Activated T-helper 17 cell treated with anti-CD3 and anti-CD28 coated beads, Interleukin-2, amount 50 U/mL, for 72 hours (primary cell): Measurements from ENCODE around the gene ABLIM2. TPM values are rescaled to one million over a fixed set of nuclear protein-coding genes. Genes with fewer than 3 reads are reported as not detected.

Source experiments
- ATAC-seq: fragments of 150-1000 bp; cut with Tn5 transposase; replicated peaks from 2 replicates; pipeline ENCODE4 v1.10.0; 2021; ENCODE audit warnings: mild to moderate bottlenecking, moderate library complexity
- H3K27ac Mint-ChIP-seq: one replicate; pipeline ENCODE4 v1.8.0; 2022; ENCODE audit warnings: mixed read lengths
- H3K27me3 Mint-ChIP-seq: one replicate; pipeline ENCODE4 v1.8.0; 2022; ENCODE audit warnings: mixed read lengths
- H3K36me3 Mint-ChIP-seq: one replicate; pipeline ENCODE4 v1.8.0; 2022; ENCODE audit warnings: low read depth, mild to moderate bottlenecking, mixed read lengths
- H3K4me1 Mint-ChIP-seq: one replicate; pipeline ENCODE4 v1.8.0; 2022; ENCODE audit warnings: mixed read lengths
- H3K4me3 Mint-ChIP-seq: one replicate; pipeline ENCODE4 v1.8.0; 2022; ENCODE audit warnings: mild to moderate bottlenecking, mixed read lengths
- H3K9me3 Mint-ChIP-seq: one replicate; pipeline ENCODE4 v1.8.0; 2022; ENCODE audit warnings: mixed read lengths
- total RNA-seq, 2 donors: library from RNA; stranded (reverse); gene quantifications; one replicate each; pipeline ENCODE4 v1.2.3, GENCODE V29; 2022

ABLIM2 gene
- total RNA-seq, 2 donors from 2014 or later: 0.53 to 0.82 TPM

DNA sequence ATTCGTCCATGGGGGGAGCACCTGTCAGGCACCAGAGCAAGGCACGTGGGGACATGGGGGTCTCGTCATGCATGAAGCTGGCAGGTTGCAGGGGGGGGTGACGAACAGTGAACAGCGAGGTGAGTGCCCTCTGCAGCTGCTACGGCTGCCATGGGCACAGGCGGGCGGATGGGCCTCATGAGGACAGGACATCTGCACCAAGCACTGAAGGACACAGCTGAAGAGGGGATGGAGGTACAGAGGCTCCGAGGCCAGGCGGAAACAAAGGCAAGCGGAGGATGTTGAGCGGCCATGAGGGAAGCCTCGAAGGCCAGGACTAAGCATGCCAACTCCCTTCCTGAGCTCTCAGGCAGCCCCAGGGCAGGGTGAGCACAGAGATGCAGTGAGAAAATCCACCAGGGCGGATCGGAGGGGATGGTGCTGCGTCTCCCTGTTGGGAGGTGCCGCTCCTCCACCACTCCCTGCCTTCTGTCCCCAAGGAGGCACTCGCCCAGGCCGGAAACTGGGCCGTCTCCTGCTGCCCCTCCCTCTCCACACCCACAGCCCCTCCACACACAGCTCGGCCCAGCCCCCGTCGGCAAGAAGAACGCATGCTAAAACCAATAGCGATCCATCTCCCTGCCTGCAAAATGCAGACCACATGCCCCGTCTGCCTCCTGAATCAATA lies 24.6 kb downstream of the ABLIM2 start:
- Mint-ChIP-seq H3K27me3 (no peaks in the 10 kb centered on the region), H3K9me3 (no peaks in the 10 kb centered on the region), H3K36me3 (no peaks in the 10 kb centered on the region), H3K4me3 (no peak overlapping the region), H3K4me1 (no peaks in the 10 kb centered on the region), H3K27ac (no peak overlapping the region)
- no peak for ATAC-seq

- Mint-ChIP-seq H3K27me3 (no peaks in the 10 kb centered on the region), H3K4me1 (no peaks in the 10 kb centered on the region), H3K9me3 (no peaks in the 10 kb centered on the region), H3K4me3 (no peak overlapping the region), H3K36me3 (no peaks in the 10 kb centered on the region), H3K27ac (no peak overlapping the region)
- ATAC-seq: no peak
Measured at GRCh38 chr4:8132947-8133705, 25.5 kb downstream of the ABLIM2 start.

DNA sequence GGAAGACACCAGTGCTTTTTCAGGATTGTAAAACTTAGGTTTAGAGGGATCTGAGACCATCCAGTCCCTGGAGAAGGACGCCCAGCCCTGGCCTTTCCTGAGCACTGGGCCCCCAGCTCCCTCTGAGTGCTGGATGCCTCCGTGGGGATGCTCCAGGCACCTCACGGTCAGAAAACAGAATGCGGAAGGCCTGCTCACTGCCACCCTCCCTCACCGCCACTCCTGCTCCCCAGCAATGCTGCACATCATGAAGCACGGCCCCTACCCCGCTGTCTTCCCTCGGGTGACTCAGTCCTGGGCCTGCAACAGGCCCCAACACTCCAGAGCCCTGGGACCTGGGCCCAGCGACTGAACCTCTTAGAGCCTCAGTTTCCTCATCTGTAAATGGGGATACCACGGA lies 26.2 kb downstream of the ABLIM2 start:
- Mint-ChIP-seq H3K27me3 (no peaks in the 10 kb centered on the region), H3K4me3 (no peak overlapping the region), H3K36me3 (no peaks in the 10 kb centered on the region), H3K27ac (no peak overlapping the region), H3K4me1 (no peaks in the 10 kb centered on the region), H3K9me3 (no peaks in the 10 kb centered on the region)
- ATAC-seq: no peak

GRCh38 chr4:8131826-8132225 lies 26.8 kb downstream of the ABLIM2 start:
- no peak overlapping the region for H3K4me3 Mint-ChIP-seq
- H3K36me3 Mint-ChIP-seq: no peaks in the 10 kb centered on the region
- no peaks in the 10 kb centered on the region for H3K4me1 Mint-ChIP-seq
- H3K9me3 Mint-ChIP-seq: no peaks in the 10 kb centered on the region
- ATAC-seq: no peak
- H3K27me3 Mint-ChIP-seq: no peaks in the 10 kb centered on the region
- no peak overlapping the region for H3K27ac Mint-ChIP-seq

- no peaks in the 10 kb centered on the region for H3K36me3 Mint-ChIP-seq
- no peak for ATAC-seq
- H3K27me3 Mint-ChIP-seq: no peaks in the 10 kb centered on the region
- no peaks in the 10 kb centered on the region for H3K9me3 Mint-ChIP-seq
- H3K27ac Mint-ChIP-seq: no peak overlapping the region
- H3K4me3 Mint-ChIP-seq: no peak overlapping the region
- no peaks in the 10 kb centered on the region for H3K4me1 Mint-ChIP-seq
Measured at GRCh38 chr4:8131210-8131609, 27.4 kb downstream of the ABLIM2 start.

- no peaks in the 10 kb centered on the region for H3K4me1 Mint-ChIP-seq
- no peak overlapping the region for H3K27ac Mint-ChIP-seq
- H3K9me3 Mint-ChIP-seq: no peaks in the 10 kb centered on the region
- no peaks in the 10 kb centered on the region for H3K27me3 Mint-ChIP-seq
- no peaks in the 10 kb centered on the region for H3K36me3 Mint-ChIP-seq
- ATAC-seq: no peak
- H3K4me3 Mint-ChIP-seq: no peak overlapping the region
Measured at GRCh38 chr4:8130346-8131066, 28.1 kb downstream of the ABLIM2 start.

GRCh38 chr4:8129785-8130184 lies 28.8 kb downstream of the ABLIM2 start:
- no peak for ATAC-seq
- no peaks in the 10 kb centered on the region for H3K9me3 Mint-ChIP-seq
- H3K27ac Mint-ChIP-seq: no peak overlapping the region
- no peaks in the 10 kb centered on the region for H3K36me3 Mint-ChIP-seq
- H3K27me3 Mint-ChIP-seq: no peaks in the 10 kb centered on the region
- no peak overlapping the region for H3K4me3 Mint-ChIP-seq
- H3K4me1 Mint-ChIP-seq: no peaks in the 10 kb centered on the region

DNA sequence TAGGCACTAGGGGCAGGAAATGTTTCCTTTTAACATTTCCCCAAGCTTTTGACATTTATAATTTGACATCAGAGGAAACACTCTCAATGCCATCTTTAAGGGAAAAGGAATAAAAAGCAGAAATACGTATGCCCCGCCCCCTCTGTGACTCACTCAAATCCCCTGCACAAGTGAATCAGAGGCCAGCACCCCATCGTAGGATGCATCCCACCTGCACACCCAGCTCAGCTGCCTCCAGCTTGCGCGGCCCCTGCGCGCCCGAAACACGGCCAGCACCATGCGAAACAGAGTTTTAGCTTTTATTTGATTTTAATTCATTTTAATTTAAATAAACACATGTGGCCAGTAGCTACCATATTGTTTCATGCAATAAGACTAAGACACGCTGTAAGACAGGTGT lies 29.5 kb downstream of the ABLIM2 start:
- ATAC-seq: no peak
- Mint-ChIP-seq H3K9me3 (no peaks in the 10 kb centered on the region), H3K4me1 (no peaks in the 10 kb centered on the region), H3K27ac (no peak overlapping the region), H3K36me3 (no peaks in the 10 kb centered on the region), H3K4me3 (no peak overlapping the region), H3K27me3 (no peaks in the 10 kb centered on the region)

DNA sequence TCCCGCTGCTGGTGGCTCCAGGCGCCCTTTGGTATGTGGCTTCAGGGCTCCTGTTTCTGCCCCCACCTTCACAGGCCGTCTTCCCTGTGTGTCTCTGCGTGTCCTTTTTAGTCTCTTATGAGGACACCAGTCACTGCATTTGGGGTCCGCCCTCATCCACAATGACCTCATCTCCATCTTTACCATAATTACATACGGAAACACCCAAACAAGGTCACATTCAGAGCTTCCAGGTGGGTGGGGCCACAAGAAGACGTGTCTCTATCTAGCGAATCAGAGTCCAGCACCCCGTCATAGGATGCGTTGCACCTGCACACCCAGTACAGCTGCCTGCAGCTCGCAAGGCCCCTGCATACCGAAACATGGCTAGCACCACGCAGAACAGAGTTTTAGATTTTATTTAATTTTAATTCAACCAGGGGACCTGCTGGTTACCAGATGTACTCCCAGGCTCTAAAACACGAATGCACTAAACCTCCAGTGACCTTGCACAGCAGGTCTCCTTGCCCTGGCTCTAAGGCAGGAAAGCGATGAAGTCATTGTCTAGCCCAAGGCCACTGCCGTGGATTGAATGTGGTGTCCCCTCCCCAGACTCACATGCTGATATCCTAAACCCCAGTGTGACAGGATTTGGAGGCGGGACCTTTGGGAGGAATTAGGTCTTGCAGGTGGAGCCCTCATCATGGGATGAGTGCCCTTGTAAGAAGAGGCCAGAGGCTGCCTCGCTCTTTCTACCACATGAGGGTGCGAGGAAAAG lies 30.3 kb downstream of the ABLIM2 start:
- H3K36me3 Mint-ChIP-seq: no peaks in the 10 kb centered on the region
- H3K4me1 Mint-ChIP-seq: no peaks in the 10 kb centered on the region
- no peak overlapping the region for H3K4me3 Mint-ChIP-seq
- no peak for ATAC-seq
- no peaks in the 10 kb centered on the region for H3K27me3 Mint-ChIP-seq
- no peak overlapping the region for H3K27ac Mint-ChIP-seq
- H3K9me3 Mint-ChIP-seq: no peaks in the 10 kb centered on the region

DNA sequence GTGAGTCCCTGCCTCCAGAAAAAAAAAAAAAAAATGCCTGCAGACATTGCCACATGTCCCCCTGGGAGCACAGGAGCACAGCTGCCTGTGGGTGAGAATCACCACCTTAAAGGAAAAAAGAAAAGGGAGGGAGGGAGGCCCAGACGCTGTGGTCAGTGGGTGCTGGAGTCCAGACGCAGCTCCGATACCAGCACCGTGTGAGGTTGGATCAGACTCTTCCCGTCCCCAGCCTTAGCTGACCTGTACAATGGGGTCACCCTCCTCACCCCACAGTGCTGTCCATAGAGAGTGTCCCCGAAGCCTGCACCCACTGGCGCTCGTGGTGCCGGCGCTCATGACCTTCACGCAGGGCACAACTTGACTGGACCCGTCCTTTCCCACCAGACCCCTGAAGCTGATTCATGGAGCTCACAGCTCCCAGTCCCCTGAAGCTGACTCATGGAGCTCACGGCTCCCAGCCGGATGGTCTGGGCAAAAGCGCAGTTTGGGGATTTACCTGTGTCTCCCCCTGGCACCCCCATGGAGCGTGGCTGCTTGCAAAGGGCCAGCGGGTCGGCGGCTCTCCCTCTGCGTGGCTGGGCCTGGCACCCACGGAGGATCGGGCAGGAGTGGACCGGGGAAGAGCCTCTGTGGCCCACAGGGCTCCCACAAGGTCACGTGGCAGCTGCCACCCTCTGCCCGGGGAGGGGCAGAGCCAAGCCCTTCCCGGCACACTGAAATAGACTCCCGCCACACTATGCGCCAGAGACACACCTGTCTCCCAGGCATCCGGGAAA lies 31.4 kb downstream of the ABLIM2 start:
- no peak for ATAC-seq
- H3K27me3 Mint-ChIP-seq: no peaks in the 10 kb centered on the region
- H3K4me1 Mint-ChIP-seq: no peaks in the 10 kb centered on the region
- no peaks in the 10 kb centered on the region for H3K9me3 Mint-ChIP-seq
- no peak overlapping the region for H3K4me3 Mint-ChIP-seq
- no peaks in the 10 kb centered on the region for H3K36me3 Mint-ChIP-seq
- no peak overlapping the region for H3K27ac Mint-ChIP-seq

- no peaks in the 10 kb centered on the region for H3K4me1 Mint-ChIP-seq
Measured at GRCh38 chr4:8126523-8126922, 32.1 kb downstream of the ABLIM2 start.

DNA sequence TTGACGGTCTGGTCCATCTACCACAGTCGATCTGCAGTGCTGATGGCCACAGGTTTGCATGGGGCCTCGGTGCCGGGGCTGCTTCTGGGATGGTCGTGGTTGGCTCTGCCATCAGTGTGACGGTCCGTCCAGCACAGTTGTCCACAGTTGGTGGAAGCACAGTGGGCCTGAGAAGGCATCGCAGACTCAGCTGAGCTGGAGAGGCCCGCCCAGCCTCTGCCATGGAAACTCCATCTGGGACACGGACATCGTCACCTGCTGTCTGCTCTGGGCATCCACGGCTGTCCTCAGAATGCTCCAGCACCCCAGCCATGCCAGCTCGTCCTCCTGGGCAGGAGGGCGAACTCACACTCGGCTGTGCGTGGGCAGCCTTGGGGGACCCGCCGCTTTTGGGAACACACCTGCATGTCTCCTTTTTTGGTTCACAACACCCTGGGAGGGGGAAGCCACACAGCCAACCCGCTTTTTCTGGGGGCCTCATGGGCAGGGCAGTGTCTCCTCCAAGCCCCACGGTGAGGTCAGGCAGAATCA lies 33.0 kb downstream of the ABLIM2 start:
- Mint-ChIP-seq H3K36me3 (no peaks in the 10 kb centered on the region), H3K4me3 (no peak overlapping the region), H3K9me3 (no peaks in the 10 kb centered on the region), H3K27me3 (no peaks in the 10 kb centered on the region), H3K4me1 (no peaks in the 10 kb centered on the region), H3K27ac (no peak overlapping the region)
- no peak for ATAC-seq

More at GRCh38 chr4:8126523-8126922, 32.1 kb downstream of the ABLIM2 start:
- Mint-ChIP-seq H3K9me3 (no peaks in the 10 kb centered on the region), H3K27me3 (no peaks in the 10 kb centered on the region), H3K4me3 (no peak overlapping the region), H3K36me3 (no peaks in the 10 kb centered on the region), H3K27ac (no peak overlapping the region)
- no peak for ATAC-seq

DNA sequence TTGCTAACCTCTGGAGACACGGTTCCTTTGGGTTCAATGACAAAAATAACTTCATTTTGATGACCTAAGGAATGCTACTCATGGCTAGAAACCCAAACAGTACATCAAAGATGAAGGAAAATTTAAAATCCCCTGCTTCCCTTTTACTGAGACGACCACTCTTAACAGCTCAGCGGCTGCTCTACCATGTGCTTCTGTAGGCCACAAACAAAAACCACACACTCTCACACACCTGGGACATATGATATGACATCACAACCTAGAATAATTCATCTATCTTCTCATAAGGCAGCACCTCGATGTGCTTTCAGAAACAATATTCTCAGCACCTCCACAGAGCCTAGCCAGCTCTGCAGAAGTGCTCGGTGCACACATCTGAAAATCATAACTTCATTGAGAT lies 34.7 kb downstream of the ABLIM2 start:
- Mint-ChIP-seq H3K4me1 (no peaks in the 10 kb centered on the region), H3K4me3 (no peak overlapping the region), H3K27me3 (no peaks in the 10 kb centered on the region), H3K36me3 (no peaks in the 10 kb centered on the region), H3K9me3 (no peaks in the 10 kb centered on the region), H3K27ac (no peak overlapping the region)
- no peak for ATAC-seq

- H3K4me3 Mint-ChIP-seq: no peak overlapping the region
- no peaks in the 10 kb centered on the region for H3K36me3 Mint-ChIP-seq
- no peaks in the 10 kb centered on the region for H3K4me1 Mint-ChIP-seq
- ATAC-seq: no peak
- H3K27me3 Mint-ChIP-seq: no peaks in the 10 kb centered on the region
- no peak overlapping the region for H3K27ac Mint-ChIP-seq
- H3K9me3 Mint-ChIP-seq: no peaks in the 10 kb centered on the region
Measured at GRCh38 chr4:8123389-8123788, 35.2 kb downstream of the ABLIM2 start.
